ENCODE measurements around the gene KRTAP19-5. TPM values are rescaled to one million over a fixed set of nuclear protein-coding genes. Genes with fewer than 3 reads are reported as not detected.

KRTAP19-5 gene
- total RNA-seq, 2 donors from 2014 or later = not detected

Small RNA genes within 50 kb of the gene (small RNA-seq; reads per million reads assigned to genes)
- gene AP000567.1 (not detected), gene KRTAP19-10P (not detected), gene KRTAP19-11P (not detected), gene KRTAP19-9P (not detected)

Other genes with a start within 250 kb of the KRTAP19-5 start
- gene KRTAP24-1, start 219.2 kb downstream of the KRTAP19-5 start, total RNA-seq = not detected
- gene KRTAP25-1, start 212.6 kb downstream of the KRTAP19-5 start, total RNA-seq = not detected
- not detected for gene KRTAP26-1, start 181.8 kb downstream of the KRTAP19-5 start, total RNA-seq
- gene KRTAP27-1, start 164.4 kb downstream of the KRTAP19-5 start, total RNA-seq = not detected
- gene KRTAP23-1, start 153.5 kb downstream of the KRTAP19-5 start, total RNA-seq = not detected
- not detected for gene KRTAP13-2, start 129.9 kb downstream of the KRTAP19-5 start, total RNA-seq
- not detected for gene KRTAP13-1, start 106.1 kb downstream of the KRTAP19-5 start, total RNA-seq
- gene KRTAP13-3, start 76.2 kb downstream of the KRTAP19-5 start, total RNA-seq = not detected
- not detected for gene KRTAP13-4, start 71.9 kb downstream of the KRTAP19-5 start, total RNA-seq
- gene KRTAP15-1, start 61.9 kb downstream of the KRTAP19-5 start, total RNA-seq = not detected
- not detected for gene KRTAP19-1, start 21.8 kb downstream of the KRTAP19-5 start, total RNA-seq
- gene KRTAP19-2, start 14.7 kb downstream of the KRTAP19-5 start, total RNA-seq = not detected
- gene KRTAP19-3, start 10.1 kb downstream of the KRTAP19-5 start, total RNA-seq = not detected
- not detected for gene KRTAP19-4, start 5.0 kb downstream of the KRTAP19-5 start, total RNA-seq
- gene KRTAP19-6, start 39.7 kb upstream of the KRTAP19-5 start, total RNA-seq = not detected
- not detected for gene KRTAP19-7, start 59.2 kb upstream of the KRTAP19-5 start, total RNA-seq
- not detected for gene KRTAP22-2, start 88.3 kb upstream of the KRTAP19-5 start, total RNA-seq
- gene KRTAP6-3, start 90.3 kb upstream of the KRTAP19-5 start, total RNA-seq = not detected
- not detected for gene KRTAP6-2, start 96.8 kb upstream of the KRTAP19-5 start, total RNA-seq
- not detected for gene KRTAP22-1, start 98.9 kb upstream of the KRTAP19-5 start, total RNA-seq
- not detected for gene KRTAP6-1, start 111.8 kb upstream of the KRTAP19-5 start, total RNA-seq
- gene KRTAP20-1, start 114.3 kb upstream of the KRTAP19-5 start, total RNA-seq = not detected
- not detected for gene KRTAP20-4, start 118.5 kb upstream of the KRTAP19-5 start, total RNA-seq
- gene KRTAP20-2, start 133.1 kb upstream of the KRTAP19-5 start, total RNA-seq = not detected
- not detected for gene KRTAP20-3, start 140.7 kb upstream of the KRTAP19-5 start, total RNA-seq
- gene KRTAP21-3, start 216.6 kb upstream of the KRTAP19-5 start, total RNA-seq = not detected
- gene KRTAP21-2, start 245.1 kb upstream of the KRTAP19-5 start, total RNA-seq = not detected

Data from body of pancreas (tissue), 2 donors.